ENCODE results near the gene RPA3. TPM values are rescaled to one million over a fixed set of nuclear protein-coding genes. Genes with fewer than 3 reads are reported as not detected.

The RPA3 gene
- total RNA-seq, 4 donors from 2014 or later, result 14.9 to 35.2 (median 18.4) TPM

GRCh38 chr7:7707806-7708205 is 10.6 kb downstream of the RPA3 start:
- Histone ChIP-seq H3K36me3 (no peaks in the 10 kb centered on the region), H3K27ac (no peak overlapping the region), H3K27me3 (no peaks in the 10 kb centered on the region), H3K9me3 (no peaks in the 10 kb centered on the region), H3K4me1 (peaks cover 22% of the 10 kb centered on the region), H3K4me3 (no peak overlapping the region)
- TF ChIP-seq POLR2AphosphoS5 (IDR thresholded peaks at IDR 0.05) (no peak), CTCF (IDR thresholded peaks at IDR 0.05) (no peak), POLR2A (IDR thresholded peaks at IDR 0.05) (no peak), EP300 (IDR thresholded peaks at IDR 0.05) (no peak)
- no peak for DNase-seq (ENCODE audit: low spot score in 2 of 2)
- WGBS, result 76% methylated on average over 4 of the region's 4 CpGs

GRCh38 chr7:7707246-7707645 is 11.2 kb downstream of the RPA3 start:
- Histone ChIP-seq H3K4me3 (no peak overlapping the region), H3K27ac (no peak overlapping the region), H3K9me3 (no peaks in the 10 kb centered on the region), H3K27me3 (no peaks in the 10 kb centered on the region), H3K4me1 (peaks cover 24% of the 10 kb centered on the region), H3K36me3 (no peaks in the 10 kb centered on the region)
- 74% methylated on average over 2 of the region's 2 CpGs for WGBS
- DNase-seq (ENCODE audit: low spot score in 2 of 2), result no peak
- TF ChIP-seq EP300 (IDR thresholded peaks at IDR 0.05) (no peak), POLR2A (IDR thresholded peaks at IDR 0.05) (no peak), CTCF (IDR thresholded peaks at IDR 0.05) (no peak), POLR2AphosphoS5 (IDR thresholded peaks at IDR 0.05) (no peak)

- Histone ChIP-seq H3K27me3 (no peaks in the 10 kb centered on the region), H3K36me3 (no peaks in the 10 kb centered on the region), H3K4me1 (peaks cover 24% of the 10 kb centered on the region), H3K27ac (no peak overlapping the region), H3K4me3 (no peak overlapping the region), H3K9me3 (no peaks in the 10 kb centered on the region)
- TF ChIP-seq POLR2A (IDR thresholded peaks at IDR 0.05) (no peak), POLR2AphosphoS5 (IDR thresholded peaks at IDR 0.05) (no peak), CTCF (IDR thresholded peaks at IDR 0.05) (no peak), EP300 (IDR thresholded peaks at IDR 0.05) (no peak)
- WGBS, result 88% methylated on average over 4 of the region's 4 CpGs
- no peak for DNase-seq (ENCODE audit: low spot score in 2 of 2)
These were observed 11.7 kb downstream of the RPA3 start for GRCh38 chr7:7706556-7707172.

- H3K4me3 ChIP-seq, result no peak overlapping the region
- TF ChIP-seq POLR2AphosphoS5 (IDR thresholded peaks at IDR 0.05) (no peak), EP300 (IDR thresholded peaks at IDR 0.05) (no peak)
- no peak for DNase-seq (ENCODE audit: low spot score in 2 of 2)
- no peaks in the 10 kb centered on the region for H3K36me3 ChIP-seq
- H3K9me3 ChIP-seq, result no peaks in the 10 kb centered on the region
- H3K27me3 ChIP-seq, result no peaks in the 10 kb centered on the region
- WGBS, result 88% methylated on average over 1 of the region's 1 CpG
- peaks cover 24% of the 10 kb centered on the region for H3K4me1 ChIP-seq
- no peak overlapping the region for H3K27ac ChIP-seq
These were observed 12.3 kb downstream of the RPA3 start for GRCh38 chr7:7706101-7706511.

GRCh38 chr7:7705318-7705717 is 13.1 kb downstream of the RPA3 start:
- no peaks in the 10 kb centered on the region for H3K9me3 ChIP-seq
- peak overlapping the region; percentile 5 for H3K27ac ChIP-seq
- no peaks in the 10 kb centered on the region for H3K27me3 ChIP-seq
- no peak overlapping the region for H3K4me3 ChIP-seq
- WGBS, result 75% methylated on average over 2 of the region's 2 CpGs
- TF ChIP-seq CTCF (IDR thresholded peaks at IDR 0.05) (no peak), EP300 (IDR thresholded peaks at IDR 0.05) (no peak), POLR2AphosphoS5 (IDR thresholded peaks at IDR 0.05) (no peak), POLR2A (IDR thresholded peaks at IDR 0.05) (no peak)
- H3K4me1 ChIP-seq, result peaks cover 24% of the 10 kb centered on the region
- DNase-seq (ENCODE audit: low spot score in 2 of 2), result no peak
- H3K36me3 ChIP-seq, result no peaks in the 10 kb centered on the region

GRCh38 chr7:7704867-7705266 is 13.5 kb downstream of the RPA3 start:
- Histone ChIP-seq H3K9me3 (no peaks in the 10 kb centered on the region), H3K27ac (peak overlapping the region; percentile 5), H3K4me3 (no peak overlapping the region), H3K4me1 (peaks cover 27% of the 10 kb centered on the region), H3K36me3 (no peaks in the 10 kb centered on the region), H3K27me3 (no peaks in the 10 kb centered on the region)
- DNase-seq (ENCODE audit: low spot score in 2 of 2), result no peak
- 69% methylated on average over 4 of the region's 4 CpGs for WGBS
- TF ChIP-seq CTCF (IDR thresholded peaks at IDR 0.05) (no peak), POLR2AphosphoS5 (IDR thresholded peaks at IDR 0.05) (no peak), POLR2A (IDR thresholded peaks at IDR 0.05) (no peak), EP300 (IDR thresholded peaks at IDR 0.05) (no peak)
